Pons (tissue), 1 donor: ENCODE data around the gene HOMER3.

ENCODE experiments used
- DNase-seq: peaks from one replicate; pipeline ENCODE4 v3.0.0-alpha.2; 2016; ENCODE audit warnings: low spot score

The HOMER3 gene

DNA sequence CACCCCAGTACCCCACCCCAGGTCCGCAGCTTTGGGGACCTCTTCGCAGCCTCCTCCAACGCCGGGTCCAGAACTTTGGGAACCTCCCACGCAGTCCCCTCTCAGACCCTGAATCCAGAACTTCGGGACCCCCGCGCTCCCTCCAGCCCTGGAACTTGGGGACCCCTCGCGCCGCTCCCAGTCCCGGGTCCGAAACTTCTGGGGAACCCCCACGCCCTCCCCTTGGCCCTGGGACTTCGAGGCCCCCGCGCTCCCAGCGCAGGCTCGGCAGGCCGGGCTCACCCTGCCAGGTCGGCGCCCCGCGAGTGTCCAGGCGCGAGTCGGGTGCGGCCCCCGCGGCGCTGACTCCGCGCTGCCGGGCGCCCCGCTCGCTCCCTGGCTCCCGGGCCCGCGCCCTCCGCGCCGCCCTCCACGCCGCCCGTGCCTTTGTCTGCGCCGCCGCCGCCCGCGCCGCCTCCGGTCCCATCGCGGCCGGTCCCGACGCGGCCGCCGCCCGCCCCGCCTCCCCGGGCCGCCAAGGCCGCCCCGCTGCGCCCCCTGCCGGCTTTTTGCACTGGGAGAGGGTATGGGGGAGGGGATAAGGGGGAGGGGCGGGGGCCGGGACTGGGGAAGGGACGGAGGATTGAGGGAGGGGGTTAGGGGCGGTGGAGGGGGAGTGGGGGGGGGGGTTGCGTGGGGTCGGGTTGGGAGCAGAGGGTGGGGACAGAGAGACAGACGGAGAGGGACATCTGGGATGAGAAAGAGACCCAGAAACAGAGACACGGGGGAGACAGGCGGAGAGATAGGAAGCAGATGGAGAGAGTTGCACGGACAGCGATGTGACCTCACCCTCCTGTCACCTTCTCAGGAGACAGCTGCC, at the start of gene HOMER3:
HOMER3 (minus strand) TSS at position 449 of the 859 bp plus-strand sequence. CDS start 2,235 bp downstream, outside the sequence.
- DNase-seq = peak; percentile 51

DNA sequence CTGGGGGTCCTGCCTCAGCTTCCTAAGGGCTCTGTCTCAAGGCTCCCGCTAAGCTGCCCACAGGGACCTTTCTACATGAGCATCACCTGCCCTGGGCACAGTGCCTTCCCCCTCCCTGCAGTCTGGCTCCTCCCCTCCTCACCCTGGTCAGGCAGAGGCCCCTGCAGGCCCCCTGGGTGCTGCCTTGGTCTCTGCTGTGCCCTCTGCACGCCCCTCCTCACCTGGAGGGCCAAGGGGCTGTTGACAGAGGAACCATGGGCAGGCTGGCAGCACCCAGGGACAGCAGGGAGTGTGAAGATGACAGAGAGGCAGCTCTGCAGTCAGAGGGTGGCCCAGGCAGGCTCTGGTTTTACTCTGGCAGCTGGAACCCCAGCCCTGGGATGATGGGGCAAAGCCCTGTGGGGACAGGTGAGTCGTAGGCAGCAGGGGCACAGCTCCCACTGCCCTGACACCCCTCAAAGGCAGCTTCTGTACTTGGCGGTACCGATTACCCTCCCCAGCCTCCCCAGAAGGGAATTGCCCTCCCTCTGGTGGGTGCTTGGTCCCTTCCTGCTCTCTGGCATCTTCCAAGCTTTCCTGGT, 49.2 kb upstream of the HOMER3 start:
- no peak for DNase-seq

DNA sequence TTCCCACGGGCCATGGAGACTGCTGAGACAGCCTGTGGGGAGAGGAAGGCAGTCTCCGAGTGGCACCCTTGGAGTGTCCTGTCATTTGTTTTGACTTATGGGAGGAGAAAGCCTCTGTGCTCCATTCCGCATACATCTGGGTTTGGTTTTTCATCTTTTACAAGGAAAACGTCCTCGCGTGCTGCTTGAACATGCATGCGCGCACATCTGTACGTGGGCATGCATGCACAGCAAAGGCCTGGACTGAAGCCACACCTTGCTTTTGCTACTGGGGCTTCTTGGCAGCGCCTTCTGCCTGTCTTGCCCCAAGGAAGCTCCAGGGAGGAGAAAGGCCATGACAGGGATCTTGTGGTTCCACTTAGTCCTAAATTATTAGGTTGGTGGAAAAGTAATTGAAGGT, 48.3 kb upstream of the HOMER3 start:
- no peak for DNase-seq

DNA sequence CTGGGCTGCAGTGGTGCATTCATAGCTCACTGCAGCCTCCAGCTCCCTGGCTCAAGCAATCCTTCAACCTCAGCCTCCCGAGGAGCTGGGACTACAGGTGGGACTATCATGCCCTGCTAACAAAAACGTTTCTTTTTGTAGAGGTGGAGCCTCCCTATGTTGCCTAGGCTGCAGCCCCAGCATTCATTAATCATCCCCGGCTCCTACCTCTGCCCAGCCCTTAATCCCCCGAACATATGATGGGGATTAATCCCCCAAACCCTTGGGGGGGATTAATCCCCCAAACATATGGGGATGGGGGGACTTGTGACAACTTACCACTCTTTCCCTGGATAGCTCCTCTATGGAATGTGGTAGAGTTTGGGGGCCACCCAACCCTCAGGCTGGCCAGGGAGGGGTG, 46.4 kb upstream of the HOMER3 start:
- no peak for DNase-seq

GRCh38 chr19:18985257-18985656, 44.2 kb upstream of the HOMER3 start:
- peak; percentile 93 for DNase-seq

GRCh38 chr19:18984251-18984650, 43.2 kb upstream of the HOMER3 start:
- DNase-seq = no peak

DNA sequence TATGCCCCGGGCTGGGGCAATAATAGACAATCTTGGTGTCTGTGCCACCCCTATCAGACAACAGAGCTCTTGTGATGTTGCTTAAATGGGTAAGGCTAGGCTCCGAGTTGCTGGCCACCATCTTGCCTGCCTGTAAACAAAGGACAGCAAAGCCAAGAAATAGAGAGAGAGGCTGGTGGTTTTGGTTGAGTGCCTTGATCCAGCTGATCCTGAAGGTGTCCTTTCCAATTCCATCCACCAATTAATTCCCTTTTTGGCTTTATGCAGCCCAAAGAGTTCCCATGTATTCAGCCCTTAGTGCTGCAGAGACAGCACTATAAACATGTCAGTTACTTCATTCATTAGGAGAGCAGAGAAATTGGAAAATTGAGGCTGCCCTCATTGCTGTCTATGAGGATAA, 41.7 kb upstream of the HOMER3 start:
- no peak for DNase-seq

- DNase-seq = no peak
Measured at GRCh38 chr19:18980432-18981020, 39.5 kb upstream of the HOMER3 start.

DNA sequence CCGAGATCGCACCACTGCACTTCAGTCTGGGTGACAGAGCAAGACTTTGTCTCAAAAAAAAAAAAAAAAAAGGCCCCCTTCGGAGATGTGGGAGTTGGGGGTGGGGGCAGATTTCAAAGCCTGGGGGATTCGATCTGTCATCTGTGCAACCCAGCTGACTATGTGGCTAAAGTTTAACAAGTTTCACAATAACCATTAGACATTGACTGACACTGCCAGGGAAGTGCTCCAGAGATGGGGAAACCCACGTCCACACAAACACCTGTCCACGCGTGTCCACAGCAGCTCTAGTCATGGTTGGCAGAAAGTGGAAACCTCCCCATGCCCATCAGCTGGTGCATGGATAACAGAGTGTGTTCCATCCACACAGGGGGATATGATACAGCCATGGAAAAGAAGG, 37.6 kb upstream of the HOMER3 start:
- DNase-seq = no peak

- no peak for DNase-seq
Measured at GRCh38 chr19:18975869-18976268, 34.9 kb upstream of the HOMER3 start.

DNA sequence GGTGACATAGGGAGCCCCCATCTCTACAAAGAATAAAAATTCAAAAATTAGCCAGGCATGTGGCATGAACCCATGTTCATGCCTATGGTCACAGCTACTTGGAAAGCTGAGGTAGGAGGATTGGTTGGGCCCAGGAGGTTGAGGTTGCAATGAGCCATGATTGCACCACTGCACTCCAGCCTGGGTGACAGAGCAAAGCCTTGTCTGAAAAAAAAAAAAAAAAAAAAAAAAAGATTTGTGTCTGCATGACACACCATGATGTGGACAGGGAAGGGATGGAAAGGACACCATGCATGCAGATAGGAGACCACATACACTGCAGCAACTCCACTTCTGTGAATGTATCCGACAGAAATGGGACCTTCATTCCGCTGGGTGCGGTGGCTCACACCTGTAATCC, 34.0 kb upstream of the HOMER3 start:
- DNase-seq = no peak

DNA sequence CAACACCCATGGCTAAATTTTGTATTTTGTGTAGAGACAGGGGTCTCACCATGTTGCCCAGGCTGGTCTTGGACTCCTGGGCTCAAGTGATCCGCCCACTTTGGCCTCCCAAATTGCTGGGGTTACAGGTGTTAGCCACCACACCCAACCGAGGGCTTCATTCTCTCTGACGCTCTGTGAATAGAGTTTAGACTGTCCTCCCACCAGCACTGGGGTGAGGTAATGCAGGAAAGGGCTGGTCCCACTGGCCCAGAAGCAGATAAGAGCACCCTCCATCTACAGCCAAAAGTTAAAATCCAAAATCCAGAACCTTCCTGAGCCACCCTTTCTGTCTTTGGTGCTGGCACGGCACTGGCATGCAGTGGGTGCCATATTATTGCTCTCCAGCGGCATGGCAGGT, 31.8 kb upstream of the HOMER3 start:
- DNase-seq = no peak

GRCh38 chr19:18972301-18972811, 31.3 kb upstream of the HOMER3 start:
- no peak for DNase-seq

DNA sequence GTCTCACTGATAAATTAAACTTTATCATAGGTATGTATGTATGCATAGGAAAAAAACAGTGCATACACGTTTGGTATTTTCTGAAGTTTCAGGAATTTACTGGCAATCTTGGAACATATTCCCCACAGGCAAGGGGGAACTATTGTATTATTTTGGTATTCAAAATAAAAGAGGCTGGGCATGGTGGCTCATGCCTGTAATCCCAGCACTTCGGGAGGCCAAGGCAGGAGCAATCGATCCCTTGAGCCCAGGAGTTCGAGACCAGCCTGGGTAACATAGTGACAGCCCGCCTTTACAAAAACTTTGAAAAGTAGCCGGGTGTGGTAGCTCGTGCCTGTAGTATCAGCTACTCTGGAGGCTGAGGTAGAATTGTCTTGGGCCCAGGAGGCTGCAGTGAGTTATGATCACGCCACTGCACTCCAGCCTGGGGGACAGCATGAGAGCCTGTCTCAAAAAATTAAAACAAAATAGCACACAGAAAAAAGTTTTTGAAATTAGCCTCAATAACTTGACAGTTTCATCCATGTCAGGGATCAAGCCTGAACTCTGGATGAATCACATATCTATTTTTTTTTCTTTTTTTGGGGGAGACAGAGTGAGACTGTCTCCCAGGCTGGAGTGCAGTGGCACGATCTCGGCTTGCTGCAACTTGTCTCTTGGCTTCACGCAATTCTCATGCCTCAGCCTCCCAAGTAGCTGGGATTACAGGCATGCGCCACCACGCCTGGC, 29.1 kb upstream of the HOMER3 start:
- no peak for DNase-seq

- peak; percentile 64 for DNase-seq
Measured at GRCh38 chr19:18967358-18968146, 26.5 kb upstream of the HOMER3 start.

- no peak for DNase-seq
Measured at GRCh38 chr19:18966307-18966706, 25.3 kb upstream of the HOMER3 start.

- DNase-seq = no peak
Measured at GRCh38 chr19:18964121-18964520, 23.1 kb upstream of the HOMER3 start.

GRCh38 chr19:18961767-18962620, 21.0 kb upstream of the HOMER3 start:
- DNase-seq = no peak

DNA sequence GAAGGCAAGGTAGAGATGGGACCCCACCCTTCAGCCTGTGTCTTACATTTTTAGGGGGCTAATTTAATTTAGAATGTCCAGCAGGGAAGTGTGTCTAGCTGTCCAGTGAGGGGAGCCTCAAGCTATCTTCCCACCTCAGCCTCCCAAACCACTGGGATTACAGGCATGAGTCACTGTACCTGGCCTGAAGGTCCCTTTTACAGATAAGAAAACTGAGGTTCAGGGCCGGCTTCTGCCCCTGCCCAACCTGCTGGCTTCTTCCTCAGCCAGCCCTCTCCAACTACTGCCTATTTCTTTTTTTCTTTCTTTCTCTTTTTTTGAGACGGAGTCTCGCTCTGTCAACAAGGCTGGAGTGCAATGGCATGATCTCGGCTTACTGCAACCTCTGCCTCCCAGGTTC, 19.4 kb upstream of the HOMER3 start:
- no peak for DNase-seq

- DNase-seq = no peak
Measured at GRCh38 chr19:18955042-18955441, 14.0 kb upstream of the HOMER3 start.

DNA sequence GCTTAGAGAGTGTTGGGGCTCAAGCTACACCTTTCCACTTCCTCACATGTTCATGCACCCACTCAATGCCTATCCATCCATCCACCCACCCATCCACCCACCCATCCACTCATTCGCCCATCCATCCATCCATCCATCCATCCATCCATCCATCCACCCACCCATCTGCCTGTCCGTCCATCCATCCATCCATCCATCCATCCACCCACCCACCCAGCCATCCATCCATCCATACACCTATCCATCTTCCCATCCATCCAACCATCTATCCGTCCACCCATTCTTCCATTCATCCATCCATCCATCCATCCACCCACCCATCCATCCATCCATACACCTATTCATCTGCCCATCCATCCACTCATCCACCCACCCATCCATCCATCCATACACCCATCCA, 13.1 kb upstream of the HOMER3 start:
- no peak for DNase-seq
